HepG2 (cell line): ENCODE measurements around the gene VWA1. TPM values are rescaled to one million over a fixed set of nuclear protein-coding genes. Genes with fewer than 3 reads are reported as not detected.

Source experiments
- ATAC-seq: fragments of 200-7000 bp; cut with Tn5 transposase; 3 replicates; pipeline ENCODE4 v1.9.1; 2020; ENCODE audit warnings: mild to moderate bottlenecking, moderate library complexity
- BruUV-seq: library from RNA; stranded (reverse); fragments of 400-500 nt; replicated peaks from 2 replicates; lab custom pipeline; 2021; lab: Mats Ljungman, UMichigan
- CTCF ChIA-PET: fragments of 300-600 bp; formaldehyde crosslinking; extraction: SDS; loops from one replicate; lab custom pipeline; 2021; ENCODE audit warnings: low total read pairs, inconsistent platforms, low intra/inter-chr PET ratio; lab: Yijun Ruan, JAX
- POLR2A ChIA-PET: fragments of 350-600 bp; sonication (Branson Sonifier 250); formaldehyde crosslinking; loops from one replicate; lab custom pipeline; 2020; ENCODE audit warnings: antibody characterized with exemption, inconsistent platforms; lab: Yijun Ruan, JAX
- DNase-seq: peaks from one replicate; pipeline ENCODE4 v3.0.0-alpha.2; 2015; ENCODE audit warnings: low spot score
- FAIRE-seq: peaks from 3 replicates; lab custom pipeline; 2011; peaks lifted over from hg19 to GRCh38; lab: Jason Lieb, UNC
- H2AFZ ChIP-seq: one replicate; pipeline ENCODE4 v1.6.1; 2011; ENCODE audit warnings: low read length, inconsistent platforms
- H3K27ac ChIP-seq: fragments of 300-600 bp; 3 replicates; pipeline ENCODE4 v1.8.0; 2011; ENCODE audit warnings: mixed run types, mild to moderate bottlenecking, mixed read lengths, low read length, inconsistent platforms; ENCODE audit not compliant: insufficient read depth; ENCODE audit errors: extremely low read length
- H3K27me3 ChIP-seq, 2 experiments: fragments of 200-600 bp in 1 of 2; 2 replicates in 1 of 2; 3 replicates in 1 of 2; pipeline versions ENCODE4 v1.6.0 to v1.8.0; 2011; ENCODE audit warnings: low read length in 2 of 2, mild to moderate bottlenecking in 2 of 2, moderate library complexity in 2 of 2, inconsistent platforms in 1 of 2; ENCODE audit not compliant: insufficient read depth in 2 of 2, control insufficient read depth in 1 of 2
- H3K36me3 ChIP-seq, 2 experiments: fragments of 200-600 bp in 1 of 2; replicated peaks in 1 of 2; 2 replicates in 1 of 2; 3 replicates in 1 of 2; pipeline versions ENCODE4 v1.5.1 to v1.8.0; 2011; ENCODE audit warnings: low read length in 2 of 2, inconsistent platforms in 1 of 2; ENCODE audit not compliant: insufficient read depth in 2 of 2, control insufficient read depth in 1 of 2
- H3K4me1 ChIP-seq: 2 replicates; pipeline ENCODE4 v1.5.1; 2012; ENCODE audit warnings: low read length, inconsistent platforms; ENCODE audit not compliant: insufficient read depth
- H3K4me2 ChIP-seq: 2 replicates; pipeline ENCODE4 v1.6.0; 2011; ENCODE audit warnings: low read depth, low read length, inconsistent platforms
- H3K4me3 ChIP-seq, 3 experiments: fragments of 200-600 bp in 1 of 3; sonication (generic), shearing (Covaris generic) in 1 of 3; replicated peaks in 1 of 3; 2 replicates each; pipeline ENCODE4 v1.5.1; 2011 to 2016; ENCODE audit warnings: low read length in 3 of 3, inconsistent platforms in 2 of 3, low read depth in 2 of 3, mild to moderate bottlenecking in 2 of 3, control low read depth in 1 of 3, mixed read lengths in 1 of 3; ENCODE audit not compliant: insufficient read depth in 1 of 3
- H3K79me2 ChIP-seq: one replicate; pipeline ENCODE4 v1.6.1; 2011; ENCODE audit warnings: low read length, inconsistent platforms; ENCODE audit not compliant: insufficient read depth
- H3K9ac ChIP-seq: 2 replicates; pipeline ENCODE4 v1.6.0; 2011; ENCODE audit warnings: mild to moderate bottlenecking, low read depth, low read length, inconsistent platforms; ENCODE audit not compliant: insufficient read depth
- H3K9me3 ChIP-seq: 2 replicates; pipeline ENCODE4 v1.5.1; 2012; ENCODE audit warnings: mild to moderate bottlenecking, low read length
- H4K20me1 ChIP-seq: 2 replicates; pipeline ENCODE4 v1.6.0; 2011; ENCODE audit warnings: inconsistent platforms, mild to moderate bottlenecking, low read length, moderate library complexity; ENCODE audit not compliant: insufficient read depth
- ASH2L ChIP-seq: fragments of 300-600, 200-600 bp; sonication (generic); IDR thresholded peaks from 2 replicates; pipeline ENCODE4 v1.7.0; 2017; ENCODE audit warnings: low read depth, mild to moderate bottlenecking, moderate library complexity, mixed read lengths, low read length; ENCODE audit not compliant: insufficient read length
- CREB1 ChIP-seq, 2 experiments: fragments of 450-650 bp in 1 of 2; IDR thresholded peaks; 2 replicates each; pipeline ENCODE4 v1.6.1; 2016 to 2017; ENCODE audit warnings: control low read depth in 1 of 2, mild to moderate bottlenecking in 1 of 2, missing compliant biosample characterization in 1 of 2, missing genetic modification characterization in 1 of 2
- GABPA ChIP-seq, 2 experiments: IDR thresholded peaks; 2 replicates each; pipeline ENCODE4 v1.6.1; 2011 to 2016; ENCODE audit warnings: low read depth in 2 of 2, low read length in 1 of 2, missing biosample characterization in 1 of 2, missing genetic modification characterization in 1 of 2
- HMG20A ChIP-seq: IDR thresholded peaks from 2 replicates; pipeline ENCODE4 v1.6.1; 2016; ENCODE audit warnings: borderline replicate concordance
- HNRNPLL ChIP-seq: fragments of 200-400 bp; formaldehyde crosslinking; IDR thresholded peaks from 2 replicates; pipeline ENCODE4 v1.6.1; 2017; ENCODE audit warnings: mild to moderate bottlenecking, low read depth, low read length; ENCODE audit not compliant: poor library complexity, severe bottlenecking
- MEF2D ChIP-seq: sonication (generic); formaldehyde crosslinking; IDR thresholded peaks from 2 replicates; pipeline ENCODE4 v1.5.1; 2020; ENCODE audit warnings: mild to moderate bottlenecking, missing genetic modification reagents
- MYC ChIP-seq: sonication (generic); formaldehyde crosslinking; IDR thresholded peaks from 2 replicates; pipeline ENCODE4 v1.9.0; 2021; ENCODE audit warnings: missing genetic modification reagents, borderline replicate concordance
- PHF8 ChIP-seq: sonication (generic); formaldehyde crosslinking; IDR thresholded peaks from 2 replicates; pipeline ENCODE4 v1.5.0; 2020; ENCODE audit warnings: missing genetic modification reagents
- RXRA ChIP-seq: sonication (generic); formaldehyde crosslinking; IDR thresholded peaks from 2 replicates; pipeline ENCODE4 v1.5.1; 2020; ENCODE audit warnings: missing genetic modification reagents
- SAP130 ChIP-seq: IDR thresholded peaks from 2 replicates; pipeline ENCODE4 v1.6.1; 2016; ENCODE audit warnings: low read depth
- THAP11 ChIP-seq: IDR thresholded peaks from 2 replicates; pipeline ENCODE4 v1.6.1; 2016; ENCODE audit warnings: missing biosample characterization, missing genetic modification reagents
- U2AF2 ChIP-seq: fragments of 200-400 bp; formaldehyde crosslinking; IDR thresholded peaks from 2 replicates; pipeline ENCODE4 v1.6.1; 2017; ENCODE audit warnings: low read depth, mild to moderate bottlenecking, low read length
- ZEB1 ChIP-seq: IDR thresholded peaks from 2 replicates; pipeline ENCODE4 v1.6.1; 2012; ENCODE audit warnings: mild to moderate bottlenecking, low read depth, inconsistent platforms; ENCODE audit not compliant: insufficient replicate concordance
- ZFY ChIP-seq: sonication (generic); formaldehyde crosslinking; IDR thresholded peaks from 2 replicates; pipeline ENCODE4 v1.4.0; 2020; ENCODE audit warnings: missing genetic modification reagents
- ZNF138 ChIP-seq: sonication (generic); formaldehyde crosslinking; IDR thresholded peaks from 2 replicates; pipeline ENCODE4 v1.5.0; 2020; ENCODE audit warnings: mild to moderate bottlenecking, low read depth, missing genetic modification reagents
- ZNF274 ChIP-seq: sonication (generic); formaldehyde crosslinking; IDR thresholded peaks from 2 replicates; pipeline ENCODE4 v1.5.1; 2020; ENCODE audit warnings: mild to moderate bottlenecking, missing genetic modification reagents
- ZNF335 ChIP-seq: sonication (generic); formaldehyde crosslinking; IDR thresholded peaks from 2 replicates; pipeline ENCODE4 v1.4.0; 2020; ENCODE audit warnings: missing genetic modification reagents
- ZNF547 ChIP-seq: sonication (generic); formaldehyde crosslinking; IDR thresholded peaks from 2 replicates; pipeline ENCODE4 v1.5.1; 2020; ENCODE audit warnings: mild to moderate bottlenecking, missing genetic modification reagents
- ZNF770 ChIP-seq: sonication (generic); formaldehyde crosslinking; IDR thresholded peaks from 2 replicates; pipeline ENCODE4 v1.5.0; 2020; ENCODE audit warnings: mild to moderate bottlenecking, missing genetic modification reagents
- ZXDC ChIP-seq: sonication (generic); formaldehyde crosslinking; IDR thresholded peaks from 2 replicates; pipeline ENCODE4 v1.5.0; 2020; ENCODE audit warnings: mild to moderate bottlenecking, missing genetic modification reagents
- WGBS: methylation state at CpG from one replicate; pipeline ENCODE4 v1.1.6; 2017; ENCODE audit warnings: low lambda C conversion rate; 5-methylcytosine and 5-hydroxymethylcytosine counted together
- in situ Hi-C: cut with HindIII; loops from 2 replicates; pipeline ENCODE4 v1.10.0; 2017; ENCODE audit warnings: low pct_unique_long_range_greater_than_20kb; ENCODE audit not compliant: extremely low pct_ligation_motif_present
- intact Hi-C: fragments of 100-400 bp; cut with micrococcal nuclease; formaldehyde crosslinking; loops from one replicate; pipeline ENCODE4 v1.10.0; 2022; ENCODE audit not compliant: unreplicated experiment
- polyA plus RNA-seq, 8 experiments: library from polyadenylated mRNA; depleted of rRNA in 3 of 8; stranded (reverse) in 7 of 8; unstranded in 1 of 8; fragments of >200 nt; fragmentation: Illumina TruSeq in 4 of 8; extraction: Trizol in 4 of 8; gene quantifications; 2 replicates each; pipeline versions ENCODE4 v1.2.1 to v1.2.3, GENCODE V29; 2011 to 2016; ENCODE audit warnings: low read depth in 4 of 8, missing spikeins in 1 of 8, mixed read lengths in 1 of 8; ENCODE audit not compliant: insufficient read depth in 1 of 8
- total RNA-seq, 5 experiments: library from RNA; depleted of rRNA; stranded (reverse); fragments of >200 nt; fragmentation: Illumina TruSeq; extraction: Trizol; gene quantifications; 2 replicates each; pipeline ENCODE4 v1.2.3, GENCODE V29; 2016; ENCODE audit warnings: low read depth in 1 of 5

The VWA1 gene
- total and polyA plus RNA-seq, 2 of the 13 experiments (the other 11 are each of a cell fraction or from before 2014, with no cell fraction given): 40.9 to 57.5 TPM

- DNase-seq: peak; percentile 51
- H3K79me2 ChIP-seq: no peaks in the 10 kb centered on the region
- H4K20me1 ChIP-seq: no peaks in the 10 kb centered on the region
- ChIA-PET CTCF (no interaction called here), POLR2A (interaction anchor here (0.8 to 1.9 kb wide), 7 partner anchors 9 to 62 kb away, joined by 3 to 11 read pairs (median 4); partner anchors contain the start of gene ANKRD65)
- H3K36me3 ChIP-seq: no peaks in the 10 kb centered on the region
- intact Hi-C loops: no loop called here
- H3K4me1 ChIP-seq: peaks cover 37% of the 10 kb centered on the region
- H3K4me2 ChIP-seq: peak overlapping the region; percentile 77
- BruUV-seq: no TSS peak
- no peaks in the 10 kb centered on the region for H3K9me3 ChIP-seq
- no peak overlapping the region for H2AFZ ChIP-seq
- peak overlapping the region; percentile 26; the same call in 1 of the 2 replicates for H3K9ac ChIP-seq
- no peak overlapping the region for H3K27ac ChIP-seq
- WGBS: 0% methylated on average over 3 of the region's 26 CpGs
- FAIRE-seq: no peak
- H3K27me3 ChIP-seq: peaks cover 6 to 16% of the 10 kb centered on the region in 2 experiments; a peak in 4 of 5 replicates
- peak overlapping the region; percentile 33 to 71 (median 49); a peak in 5 of 6 replicates for H3K4me3 ChIP-seq
- in situ Hi-C loops: no loop called here
- ATAC-seq: peak; percentile 87
- TF ChIP-seq ZNF274 (CRISPR knock-in tag): peak; percentile 55
- TF ChIP-seq U2AF2: no peak
- no peak; the same call in 1 of the 2 replicates for TF ChIP-seq MEF2D (CRISPR knock-in tag)
- TF ChIP-seq ZNF138 (CRISPR knock-in tag): no peak
- TF ChIP-seq CREB1 (IDR thresholded peaks at IDR 0.05): no peak
- peak; percentile 66 for TF ChIP-seq CREB1 (CRISPR knock-in tag; IDR thresholded peaks at IDR 0.05)
- peak; percentile 98 for TF ChIP-seq ZNF335
- peak; percentile 20; the same call in 1 of the 2 replicates for TF ChIP-seq GABPA (IDR thresholded peaks at IDR 0.05; ENCODE audit: low read depth, low read length)
- TF ChIP-seq GABPA (CRISPR knock-in tag; IDR thresholded peaks at IDR 0.05; ENCODE audit: low read depth): peak; percentile 70
- TF ChIP-seq THAP11 (CRISPR knock-in tag): peak; percentile 51; the same call in 1 of the 2 replicates
- TF ChIP-seq SAP130 (CRISPR knock-in tag): peak; percentile 74
- TF ChIP-seq MYC (CRISPR knock-in tag): 0 out of 2 replicates have a peak, but pooled peaks have one; percentile 19
- TF ChIP-seq RXRA (CRISPR knock-in tag): 0 out of 2 replicates have a peak, but pooled peaks have one; percentile 23
- 0 out of 2 replicates have a peak, but pooled peaks have one; percentile 82 for TF ChIP-seq ZNF547
- 0 out of 2 replicates have a peak, but pooled peaks have one; percentile 12 for TF ChIP-seq ZNF770 (CRISPR knock-in tag)
- no peak for TF ChIP-seq HMG20A (CRISPR knock-in tag)
- peak; percentile 29 for TF ChIP-seq ASH2L
- TF ChIP-seq HNRNPLL: peak; percentile 53
- peak; percentile 79 for TF ChIP-seq ZEB1
- peak; percentile 54; the same call in 1 of the 2 replicates for TF ChIP-seq PHF8 (CRISPR knock-in tag)
- TF ChIP-seq ZXDC (CRISPR knock-in tag): no peak
- peak; percentile 55 for TF ChIP-seq ZFY (CRISPR knock-in tag)
These were observed 27.0 kb downstream of the VWA1 start for GRCh38 chr1:1462318-1462966.
